ENCODE measurements around the gene CACNA1G. TPM values are rescaled to one million over a fixed set of nuclear protein-coding genes. Genes with fewer than 3 reads are reported as not detected.

CACNA1G gene
- total RNA-seq, 1 donor from 2014 or later = 1.1 TPM

DNA sequence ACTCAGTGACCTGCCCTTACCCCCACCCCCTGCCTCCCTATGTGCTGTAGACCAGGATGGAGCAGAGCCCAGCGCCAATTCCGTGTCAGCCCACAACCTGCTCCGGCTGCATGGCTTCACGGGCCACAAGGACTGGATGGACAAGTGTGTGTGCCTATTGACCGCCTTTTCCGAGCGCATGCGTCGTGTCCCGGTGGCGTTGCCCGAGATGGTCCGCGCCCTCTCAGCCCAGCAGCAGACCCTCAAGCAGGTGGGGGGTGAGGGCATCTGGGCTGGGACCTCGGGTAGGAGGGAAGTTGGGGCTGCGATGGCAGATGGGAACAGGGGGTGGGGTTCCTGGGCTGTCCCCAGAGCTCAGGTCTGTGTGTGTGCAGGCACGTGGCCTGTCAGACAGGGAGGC lies 6.3 kb upstream of the CACNA1G start:
- H3K9me3 Mint-ChIP-seq = no peaks in the 10 kb centered on the region
- no peak for TF ChIP-seq CTCF (conservative IDR thresholded peaks at IDR 0.05)
- peaks cover 34% of the 10 kb centered on the region for H3K27me3 Mint-ChIP-seq (ENCODE audit: low read depth)
- H3K4me3 Mint-ChIP-seq = no peak overlapping the region
- no peak overlapping the region for H3K27ac Mint-ChIP-seq (ENCODE audit: unreplicated experiment)
- DNase-seq (ENCODE audit: low read depth, low spot score) = no peak
- H3K36me3 Mint-ChIP-seq (ENCODE audit: low read depth) = no peaks in the 10 kb centered on the region
- H3K4me1 Mint-ChIP-seq = peaks cover 13% of the 10 kb centered on the region

- no peak for DNase-seq (ENCODE audit: low read depth, low spot score)
- Mint-ChIP-seq H3K4me3 (no peak overlapping the region), H3K9me3 (no peaks in the 10 kb centered on the region), H3K4me1 (peaks cover 15% of the 10 kb centered on the region), H3K27ac (ENCODE audit: unreplicated experiment) (no peak overlapping the region), H3K36me3 (ENCODE audit: low read depth) (no peaks in the 10 kb centered on the region), H3K27me3 (ENCODE audit: low read depth) (peaks cover 51% of the 10 kb centered on the region)
- TF ChIP-seq CTCF (conservative IDR thresholded peaks at IDR 0.05) = no peak
These were observed 3.7 kb upstream of the CACNA1G start for GRCh38 chr17:50556803-50557202.

DNA sequence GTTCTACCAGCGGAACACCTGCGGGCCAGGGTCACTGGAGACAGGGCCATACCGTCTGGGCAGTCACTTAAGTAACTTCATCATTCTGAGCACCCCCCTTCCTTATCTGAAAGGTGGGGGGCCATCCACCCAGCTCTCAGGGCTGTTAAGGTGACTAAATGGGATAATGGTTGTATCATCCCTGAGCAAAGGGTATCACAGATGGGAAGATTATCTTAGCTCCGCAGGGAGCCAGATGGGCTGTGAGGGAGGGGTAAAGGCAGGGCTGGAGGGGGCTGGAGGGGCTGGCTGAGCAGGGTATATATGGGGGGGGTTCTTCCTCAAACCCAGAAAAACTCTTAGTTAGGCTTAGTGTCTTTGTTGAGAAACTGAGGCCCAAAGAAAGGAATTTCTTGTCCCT lies 2.9 kb upstream of the CACNA1G start:
- no peak for TF ChIP-seq CTCF (conservative IDR thresholded peaks at IDR 0.05)
- Mint-ChIP-seq H3K4me3 (peak overlapping the region; percentile 72), H3K9me3 (no peaks in the 10 kb centered on the region), H3K27me3 (ENCODE audit: low read depth) (peaks cover 59% of the 10 kb centered on the region), H3K27ac (ENCODE audit: unreplicated experiment) (no peak overlapping the region), H3K36me3 (ENCODE audit: low read depth) (no peaks in the 10 kb centered on the region), H3K4me1 (peaks cover 20% of the 10 kb centered on the region)
- DNase-seq (ENCODE audit: low read depth, low spot score) = no peak

- DNase-seq (ENCODE audit: low read depth, low spot score) = no peak
- Mint-ChIP-seq H3K4me1 (peaks cover 20% of the 10 kb centered on the region), H3K9me3 (no peaks in the 10 kb centered on the region), H3K4me3 (peak overlapping the region; percentile 72), H3K36me3 (ENCODE audit: low read depth) (no peaks in the 10 kb centered on the region), H3K27ac (ENCODE audit: unreplicated experiment) (no peak overlapping the region), H3K27me3 (ENCODE audit: low read depth) (peaks cover 64% of the 10 kb centered on the region)
- TF ChIP-seq CTCF (conservative IDR thresholded peaks at IDR 0.05) = no peak
These were observed 2.4 kb upstream of the CACNA1G start for GRCh38 chr17:50558091-50558490.

GRCh38 chr17:50558581-50558940 lies 2.0 kb upstream of the CACNA1G start:
- Mint-ChIP-seq H3K27ac (ENCODE audit: unreplicated experiment) (no peak overlapping the region), H3K9me3 (no peaks in the 10 kb centered on the region), H3K4me1 (peaks cover 20% of the 10 kb centered on the region), H3K36me3 (ENCODE audit: low read depth) (no peaks in the 10 kb centered on the region), H3K4me3 (peak overlapping the region; percentile 72), H3K27me3 (ENCODE audit: low read depth) (peaks cover 69% of the 10 kb centered on the region)
- DNase-seq (ENCODE audit: low read depth, low spot score) = no peak
- TF ChIP-seq CTCF (conservative IDR thresholded peaks at IDR 0.05) = no peak
